ENCODE measurements around the gene VTI1A.
"Not testable (repeated sequence)": the region's sequence is repeated elsewhere in the genome, so short reads cannot be mapped to it uniquely, and the experiment has no call there.

VTI1A gene

GRCh38 chr10:112715581-112715980 lies 268.6 kb downstream of the VTI1A start:
- DNase-seq (ENCODE audit: low read depth in 2 of 3, low spot score in 1 of 3), result no peak

- no peak for DNase-seq (ENCODE audit: low read depth in 2 of 3, low spot score in 1 of 3)
Observed at GRCh38 chr10:112716076-112716475, 269.1 kb downstream of the VTI1A start.

- no peak for DNase-seq (ENCODE audit: low read depth in 2 of 3, low spot score in 1 of 3)
Observed at GRCh38 chr10:112716924-112717413, 270.0 kb downstream of the VTI1A start.

- no peak for DNase-seq (ENCODE audit: low read depth in 2 of 3, low spot score in 1 of 3)
Observed at GRCh38 chr10:112720178-112720577, 273.2 kb downstream of the VTI1A start.

- DNase-seq (ENCODE audit: low read depth in 2 of 3, low spot score in 1 of 3), result peak in 1 of 3 donors; percentile 10
Observed at GRCh38 chr10:112721080-112721698, 274.2 kb downstream of the VTI1A start.

GRCh38 chr10:112722758-112723157 lies 275.7 kb downstream of the VTI1A start:
- no peak for DNase-seq (ENCODE audit: low read depth in 2 of 3, low spot score in 1 of 3)

GRCh38 chr10:112723876-112724275 lies 276.9 kb downstream of the VTI1A start:
- DNase-seq (ENCODE audit: low read depth in 2 of 3, low spot score in 1 of 3), result no peak

- no peak for DNase-seq (ENCODE audit: low read depth in 2 of 3, low spot score in 1 of 3)
Observed at GRCh38 chr10:112724404-112724991, 277.5 kb downstream of the VTI1A start.

GRCh38 chr10:112728118-112728883 lies 281.3 kb downstream of the VTI1A start:
- DNase-seq (ENCODE audit: low read depth in 2 of 3, low spot score in 1 of 3), result no peak

- no peak for DNase-seq (ENCODE audit: low read depth in 2 of 3, low spot score in 1 of 3)
Observed at GRCh38 chr10:112728997-112729396, 282.0 kb downstream of the VTI1A start.

- DNase-seq (ENCODE audit: low read depth in 2 of 3, low spot score in 1 of 3), result not testable (repeated sequence)
Observed at GRCh38 chr10:112731450-112731849, 284.4 kb downstream of the VTI1A start.

- no peak for DNase-seq (ENCODE audit: low read depth in 2 of 3, low spot score in 1 of 3)
Observed at GRCh38 chr10:112732277-112732921, 285.4 kb downstream of the VTI1A start.

- DNase-seq (ENCODE audit: low read depth in 2 of 3, low spot score in 1 of 3), result no peak
Observed at GRCh38 chr10:112735041-112735695, 288.2 kb downstream of the VTI1A start.

GRCh38 chr10:112738606-112739591 lies 291.9 kb downstream of the VTI1A start:
- DNase-seq (ENCODE audit: low read depth in 2 of 3, low spot score in 1 of 3), result no peak

- DNase-seq (ENCODE audit: low read depth in 2 of 3, low spot score in 1 of 3), result no peak
Observed at GRCh38 chr10:112739592-112740353, 292.8 kb downstream of the VTI1A start.

GRCh38 chr10:112741830-112742402 lies 294.9 kb downstream of the VTI1A start:
- no peak for DNase-seq (ENCODE audit: low read depth in 2 of 3, low spot score in 1 of 3)

GRCh38 chr10:112744181-112745096 lies 297.4 kb downstream of the VTI1A start:
- no peak for DNase-seq (ENCODE audit: low read depth in 2 of 3, low spot score in 1 of 3)

- no peak for DNase-seq (ENCODE audit: low read depth in 2 of 3, low spot score in 1 of 3)
Observed at GRCh38 chr10:112746329-112746728, 299.3 kb downstream of the VTI1A start.

All from stimulated activated CD4-positive, alpha-beta T cell treated with anti-CD3 and anti-CD28 coated beads, Interleukin-12 subunit alpha, Interleukin-12 subunit beta, amount 100 ng/mL, for 48 hours (primary cell).